Daoy (cell line): ENCODE measurements around the gene LGSN. TPM values are rescaled to one million over a fixed set of nuclear protein-coding genes. Genes with fewer than 3 reads are reported as not detected.
"Not testable (repeated sequence)": the region's sequence is repeated elsewhere in the genome, so short reads cannot be mapped to it uniquely, and the experiment has no call there.

ENCODE experiments used
- DNase-seq: peaks from one replicate; pipeline ENCODE4 v3.0.0-alpha.2; 2015; ENCODE audit warnings: low read depth
- total RNA-seq: library from RNA; depleted of rRNA; stranded (reverse); fragments of >200 nt; shearing (Covaris generic); gene quantifications from 2 replicates; pipeline ENCODE4 v1.2.3, GENCODE V29; 2014

Gene LGSN
- total RNA-seq, 1 experiment from 2014 or later, result 0.23 TPM

DNA sequence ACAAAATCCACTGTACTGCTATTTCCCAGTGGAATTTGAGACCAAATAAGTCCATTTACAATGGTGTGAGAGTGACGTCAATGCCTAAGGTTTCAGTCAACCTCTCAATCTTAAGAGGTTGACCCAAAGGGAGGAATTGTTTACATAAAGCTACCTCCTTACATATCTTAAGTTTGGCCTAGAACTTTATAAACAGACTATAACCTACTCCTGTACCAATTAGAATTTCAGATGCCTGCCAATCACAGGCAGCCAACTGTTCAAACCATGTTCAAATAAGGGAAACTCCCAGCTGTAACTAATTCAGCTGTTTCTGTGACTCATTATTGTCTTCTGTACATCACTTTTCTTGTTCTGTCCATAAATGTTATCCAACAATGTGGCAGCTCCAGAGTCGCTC, 14.5 kb downstream of the LGSN start:
- DNase-seq, result no peak

DNA sequence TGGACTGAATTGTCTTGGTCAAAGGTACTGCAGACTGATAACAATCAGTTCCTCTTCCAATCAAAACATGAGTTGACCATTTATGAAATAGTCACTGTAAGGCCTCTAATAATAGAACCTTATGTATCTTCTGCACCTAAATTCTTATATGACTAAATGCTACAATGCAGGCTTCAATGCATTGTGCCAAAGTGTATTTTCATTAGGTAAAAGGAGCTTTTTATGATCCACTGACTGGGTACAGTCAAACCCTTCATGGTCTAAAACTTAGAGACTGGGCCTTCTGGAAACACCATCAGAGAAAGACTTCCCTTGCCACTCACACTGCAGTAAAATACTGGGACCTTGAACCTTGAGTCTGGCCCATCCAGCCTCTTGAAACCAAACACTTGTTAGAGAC, 16.3 kb downstream of the LGSN start:
- DNase-seq, result no peak

DNA sequence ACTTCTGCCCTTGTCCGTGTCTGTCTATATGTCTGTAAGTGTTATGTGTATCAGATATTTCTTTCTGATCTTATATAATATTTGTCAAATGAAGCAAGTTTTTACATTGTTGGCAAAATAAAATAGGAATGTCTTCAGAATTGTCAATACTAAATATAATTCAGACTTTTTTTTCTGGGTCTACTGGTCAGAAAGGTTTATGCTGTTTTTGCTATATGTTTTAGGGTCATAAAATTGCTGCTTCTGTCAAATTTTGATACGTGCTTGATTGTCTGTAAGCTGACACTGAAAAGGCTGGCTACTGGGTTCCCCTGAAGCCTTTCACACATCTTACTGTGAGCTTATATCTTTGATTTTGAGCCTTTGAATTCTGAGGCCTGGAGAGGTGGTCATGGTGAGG, 20.1 kb downstream of the LGSN start:
- DNase-seq, result no peak

DNA sequence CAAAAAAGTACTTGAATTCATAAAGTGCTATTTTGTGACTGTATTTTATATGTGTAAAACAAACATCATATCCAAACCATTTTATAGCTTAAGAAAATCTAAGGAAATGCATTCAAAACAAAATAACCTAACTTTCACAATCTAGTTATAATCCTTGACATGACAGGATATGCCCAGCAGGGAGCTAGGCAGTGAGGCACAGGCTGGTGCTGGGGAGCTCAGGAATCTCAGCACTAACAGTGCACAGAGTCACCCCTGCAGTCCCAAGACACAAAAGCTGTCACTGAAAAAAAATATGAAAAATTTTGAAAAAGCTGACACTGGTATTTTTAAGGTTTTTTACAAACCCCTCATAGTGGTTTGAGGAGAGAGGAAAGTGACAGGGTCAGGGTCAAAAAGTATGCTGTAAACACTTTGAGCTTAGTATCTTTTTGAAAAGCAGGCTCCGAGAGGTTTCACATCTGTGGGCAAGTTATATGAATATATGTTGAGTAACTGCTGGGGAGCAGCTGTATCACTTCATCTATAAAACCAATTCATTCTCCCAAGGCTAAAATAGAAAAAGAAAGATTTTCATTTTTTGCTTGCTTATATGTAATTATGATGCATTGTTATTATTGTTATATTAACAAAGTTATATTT, 24.1 kb downstream of the LGSN start:
- DNase-seq, result no peak

DNA sequence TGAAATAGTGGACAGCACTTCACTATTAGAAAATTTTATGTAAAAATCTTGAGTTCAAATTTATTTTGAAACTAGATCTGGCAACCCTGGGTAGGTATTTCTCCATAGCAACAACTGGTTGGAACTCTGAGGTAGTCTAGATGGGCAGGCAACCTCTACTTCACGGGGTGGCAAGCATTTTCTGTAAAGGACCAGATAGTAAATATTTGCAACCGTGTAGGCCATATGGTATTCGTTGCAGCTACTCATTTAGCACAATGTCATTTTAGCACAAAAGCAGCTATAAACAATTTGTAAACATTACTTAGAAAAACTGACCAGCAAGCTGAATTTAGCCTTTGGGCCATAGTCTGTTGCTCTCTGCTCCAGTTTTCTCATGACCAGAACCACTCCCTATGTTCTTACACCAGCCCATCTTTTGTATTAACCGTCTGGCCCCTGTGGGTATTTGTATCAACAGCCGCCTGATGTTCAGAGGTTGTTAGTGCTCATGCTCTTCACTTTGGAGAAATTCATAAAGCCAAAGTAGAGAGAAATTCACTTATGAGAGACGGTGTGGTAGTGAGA, 29.2 kb downstream of the LGSN start:
- DNase-seq, result no peak

DNA sequence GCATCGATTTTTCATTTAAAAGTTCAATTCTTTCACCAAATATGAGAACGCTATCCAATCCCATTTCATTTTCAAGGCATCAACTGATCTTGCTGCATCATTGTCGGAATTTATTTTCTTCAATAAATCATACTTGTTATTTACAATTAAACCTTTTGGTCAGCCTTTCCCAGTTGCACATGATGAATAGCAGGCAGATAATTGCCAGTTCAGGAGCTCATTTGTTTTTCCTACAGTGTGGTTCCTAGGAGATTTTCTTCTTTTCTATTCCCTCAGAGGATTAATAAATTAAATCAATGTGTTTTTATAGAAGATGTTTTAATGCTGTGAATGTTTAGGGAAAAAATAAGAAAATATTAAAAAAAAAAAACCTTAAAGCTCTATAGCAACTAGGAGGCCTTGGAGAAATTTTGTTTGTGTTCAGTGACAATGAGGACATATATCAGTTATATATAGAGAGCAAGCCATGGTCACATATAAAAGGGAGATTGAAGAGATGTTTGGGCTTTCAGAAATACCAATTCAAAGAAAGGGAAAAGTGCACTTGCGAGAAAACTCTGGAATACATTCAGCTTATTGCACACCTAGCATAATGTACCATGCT, 30.4 kb downstream of the LGSN start:
- DNase-seq, result no peak

DNA sequence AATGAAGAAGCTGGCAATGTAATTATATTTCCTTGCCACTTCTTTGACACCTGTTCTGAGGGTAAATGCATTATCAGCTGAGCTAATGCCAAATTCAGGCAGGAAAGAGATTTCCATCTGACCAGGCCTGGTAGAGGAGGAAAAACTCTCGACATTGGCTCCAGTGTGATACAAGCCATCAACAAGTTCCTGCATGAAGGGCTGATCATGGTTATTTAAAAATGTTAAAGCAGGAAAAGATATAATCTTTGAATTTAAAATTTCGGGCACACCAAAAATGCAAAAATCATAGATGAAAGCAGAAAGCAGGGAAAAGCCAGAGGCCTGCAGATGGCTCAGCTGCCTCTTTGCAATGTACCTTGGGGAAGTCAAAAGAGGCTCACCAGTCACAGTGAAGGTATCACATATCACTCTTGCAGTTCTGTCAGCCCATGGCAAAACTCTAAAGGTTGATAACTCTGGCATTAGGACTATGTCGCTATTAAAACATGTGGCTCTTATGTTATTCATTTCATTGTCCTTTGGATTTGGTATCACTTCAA, 39.1 kb downstream of the LGSN start:
- DNase-seq, result no peak

DNA sequence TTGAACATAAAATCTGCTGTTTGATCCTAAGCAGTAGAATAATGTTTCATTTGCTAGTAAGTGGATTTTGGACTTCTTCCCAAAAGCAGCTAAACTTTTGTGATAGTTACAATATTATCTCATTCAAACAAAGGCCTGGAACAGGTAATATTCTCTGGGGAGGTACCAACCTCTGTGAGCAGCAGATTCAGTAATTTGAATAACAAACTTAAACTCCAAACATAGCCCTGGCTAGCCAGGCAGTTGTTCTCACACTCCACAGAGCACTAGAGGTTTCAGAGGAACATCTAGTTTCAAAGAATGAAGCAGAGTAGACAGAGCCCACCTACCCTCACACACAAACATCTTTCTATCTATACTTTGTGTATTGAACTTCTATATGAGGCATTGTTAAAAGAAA, 40.9 kb downstream of the LGSN start:
- no peak for DNase-seq

DNA sequence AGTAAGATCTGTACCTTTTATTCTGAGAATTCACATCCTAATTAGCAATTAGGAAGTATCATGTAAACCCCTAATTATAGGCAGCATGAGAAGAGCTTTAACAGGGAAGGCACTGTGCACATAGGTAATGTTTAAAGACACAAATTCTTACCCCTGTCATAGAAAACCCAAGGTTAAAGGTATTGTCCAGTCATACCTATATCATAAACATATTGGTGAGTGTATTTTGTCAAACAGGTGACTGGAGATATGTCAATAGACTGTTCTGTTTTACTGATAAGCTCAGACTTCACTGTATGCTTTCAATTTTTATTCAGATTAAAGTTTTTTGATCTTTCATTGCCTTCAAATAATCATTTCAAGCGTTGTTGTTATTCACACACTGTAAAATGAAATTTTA, 43.8 kb downstream of the LGSN start:
- no peak for DNase-seq

DNA sequence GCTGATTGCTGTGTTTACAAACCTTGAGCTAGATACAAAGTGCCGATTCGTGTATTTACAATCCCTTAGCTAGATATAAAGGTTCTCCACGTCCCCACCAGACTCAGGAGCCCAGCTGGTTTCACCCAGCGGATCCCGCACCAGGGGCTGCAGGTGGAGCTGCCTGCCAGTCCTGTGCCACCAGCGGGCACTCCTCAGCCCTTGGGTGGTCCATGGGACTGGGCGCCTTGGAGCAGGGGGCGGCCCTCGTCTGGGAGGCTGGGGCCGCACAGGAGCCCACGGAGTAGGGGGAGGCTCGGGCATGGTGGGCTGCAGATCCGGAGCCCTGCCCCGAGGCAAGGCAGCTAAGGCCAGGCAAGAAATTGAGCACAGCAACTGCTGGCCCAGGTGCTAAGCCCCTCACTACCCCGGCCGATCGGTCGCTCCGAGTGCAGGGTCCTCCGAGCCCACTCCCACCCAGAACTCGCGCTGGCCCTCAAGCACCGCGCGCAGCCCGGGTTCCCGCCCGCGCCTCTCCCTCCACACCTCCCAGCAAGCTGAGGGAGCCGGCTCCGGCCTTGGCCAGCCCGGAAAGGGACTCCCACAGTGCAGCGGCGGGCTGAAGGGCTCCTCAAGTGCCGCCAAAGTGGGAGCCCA, 44.9 kb downstream of the LGSN start:
- not testable (repeated sequence) for DNase-seq

DNA sequence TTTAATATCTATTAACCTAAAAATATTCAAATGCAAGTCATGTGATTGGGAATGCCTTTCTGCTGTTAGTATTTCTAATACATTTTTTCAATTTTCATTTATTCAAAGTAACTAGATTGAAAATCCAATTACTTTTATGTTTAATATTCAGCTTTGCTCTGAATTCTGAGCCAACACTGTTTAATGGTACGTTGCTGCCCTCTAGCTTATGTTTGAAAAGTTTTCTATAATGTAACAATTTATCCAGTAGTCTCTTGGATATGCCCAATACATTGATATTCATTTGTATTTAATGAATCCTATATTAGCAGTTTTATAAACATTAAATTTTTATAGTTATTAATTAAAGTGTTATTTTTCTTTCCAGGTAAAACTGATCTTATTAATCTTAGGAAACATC, 47.4 kb downstream of the LGSN start:
- DNase-seq, result peak; percentile 19

DNA sequence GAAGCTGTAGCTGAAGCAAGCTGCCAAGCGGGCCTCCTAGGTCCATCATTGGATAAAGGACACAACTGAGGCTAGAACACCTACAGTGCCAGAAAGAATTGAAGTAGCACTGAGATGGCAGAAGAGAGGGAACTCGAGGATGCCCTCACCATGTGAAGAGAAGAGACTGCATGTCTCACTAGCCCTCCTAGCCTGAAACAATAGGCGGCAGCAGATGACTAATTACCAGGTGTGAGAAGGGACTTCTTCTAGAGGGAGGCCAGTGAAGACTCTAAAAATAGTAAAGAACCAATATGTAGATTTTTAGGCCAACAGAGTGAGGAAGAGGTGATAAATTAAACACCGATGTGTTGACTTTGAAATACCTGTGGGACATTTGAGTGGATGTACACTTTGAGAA, 50.3 kb downstream of the LGSN start:
- no peak for DNase-seq

DNA sequence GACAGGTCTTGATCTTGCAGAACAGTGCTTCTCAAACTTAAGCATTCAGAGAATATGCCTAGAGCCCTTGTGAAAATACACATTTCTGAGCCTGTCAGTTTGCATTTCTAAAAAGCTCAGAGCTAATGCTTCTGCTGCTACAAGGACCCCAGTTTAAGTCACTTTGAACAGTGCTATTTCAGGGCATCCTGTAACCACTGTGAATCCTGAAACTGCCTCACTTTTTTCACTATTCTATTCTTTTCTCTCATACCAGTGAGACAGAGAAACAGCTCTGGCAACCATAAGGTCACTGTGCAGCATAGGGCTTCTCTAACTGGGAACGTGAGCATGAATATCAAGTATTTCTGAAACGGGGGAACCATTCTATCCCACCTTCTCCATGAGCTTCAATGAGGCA, 51.2 kb downstream of the LGSN start:
- no peak for DNase-seq

DNA sequence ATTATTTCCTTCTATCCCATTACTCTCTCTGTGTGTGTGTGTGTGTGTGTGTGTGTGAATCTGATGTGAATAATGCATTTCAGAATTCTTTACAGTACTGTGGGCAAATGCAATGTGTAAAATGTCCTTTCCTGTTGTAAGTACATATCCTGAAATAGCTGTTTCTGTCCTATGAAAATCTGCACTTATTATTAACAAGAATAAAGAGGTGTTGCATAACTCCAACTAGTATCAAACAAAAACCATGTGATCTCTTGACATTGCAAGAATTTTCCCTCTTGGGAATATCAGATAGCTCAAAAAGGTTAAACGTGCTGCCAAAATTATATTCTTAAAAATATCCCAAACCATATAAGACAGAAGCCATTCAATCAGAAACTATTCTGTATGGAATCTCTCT, 52.0 kb downstream of the LGSN start:
- DNase-seq, result no peak

DNA sequence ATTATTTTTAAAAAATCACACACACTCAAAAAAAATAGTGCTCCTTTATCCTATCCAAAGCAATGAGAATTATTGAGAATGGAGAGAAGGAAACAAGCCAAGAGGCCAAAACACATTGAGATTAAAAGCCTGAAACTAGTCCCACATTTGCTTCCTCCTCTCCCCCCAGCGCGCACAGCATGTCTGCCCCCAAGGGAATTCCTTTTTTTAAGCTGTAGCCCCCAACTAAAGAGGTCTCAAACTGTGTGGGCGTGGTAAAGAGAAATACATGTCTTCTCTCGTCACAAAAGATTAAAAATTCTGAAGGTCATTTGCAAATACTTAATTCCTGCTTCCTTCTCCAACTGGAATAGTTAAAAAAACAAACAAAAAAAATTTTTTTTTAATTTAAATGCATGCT, 52.7 kb downstream of the LGSN start:
- no peak for DNase-seq

DNA sequence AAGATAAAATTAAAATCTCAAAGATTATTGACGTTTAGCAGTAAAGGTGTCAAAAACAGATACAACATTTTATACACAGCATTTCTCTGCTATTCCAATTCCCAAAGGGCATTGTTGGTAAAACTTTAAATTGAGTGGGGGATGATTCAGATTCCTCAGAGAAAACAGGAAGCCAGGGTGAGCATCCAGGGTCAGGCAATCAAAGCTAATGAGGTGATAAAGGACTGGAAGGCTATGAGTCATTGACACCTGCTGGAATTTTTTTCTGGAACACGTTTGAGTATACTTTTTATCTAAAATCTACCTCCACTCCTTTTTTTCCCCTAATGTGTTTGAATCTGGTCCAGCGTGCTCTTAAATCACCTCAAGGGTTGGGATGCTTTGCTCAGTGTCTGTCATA, 56.3 kb downstream of the LGSN start:
- DNase-seq, result no peak

DNA sequence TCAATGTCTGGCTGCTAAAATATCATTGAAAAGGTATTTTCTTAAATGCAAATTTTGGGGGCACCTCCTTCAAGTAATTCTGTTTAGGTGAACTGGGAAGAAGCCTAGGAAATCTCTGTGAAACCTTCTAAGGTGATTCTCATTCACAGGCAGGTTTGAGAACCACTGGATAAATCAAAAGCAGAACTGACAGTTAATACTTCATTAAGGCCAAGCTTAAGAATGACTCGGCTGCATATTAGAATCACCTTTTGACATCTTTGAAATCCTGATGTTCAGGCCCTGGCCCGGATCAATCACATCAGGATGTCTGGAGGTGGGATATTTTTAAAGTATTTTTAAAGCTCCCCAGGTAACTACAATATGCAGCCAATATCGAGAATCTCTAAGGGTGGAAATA, 58.0 kb downstream of the LGSN start:
- no peak for DNase-seq

DNA sequence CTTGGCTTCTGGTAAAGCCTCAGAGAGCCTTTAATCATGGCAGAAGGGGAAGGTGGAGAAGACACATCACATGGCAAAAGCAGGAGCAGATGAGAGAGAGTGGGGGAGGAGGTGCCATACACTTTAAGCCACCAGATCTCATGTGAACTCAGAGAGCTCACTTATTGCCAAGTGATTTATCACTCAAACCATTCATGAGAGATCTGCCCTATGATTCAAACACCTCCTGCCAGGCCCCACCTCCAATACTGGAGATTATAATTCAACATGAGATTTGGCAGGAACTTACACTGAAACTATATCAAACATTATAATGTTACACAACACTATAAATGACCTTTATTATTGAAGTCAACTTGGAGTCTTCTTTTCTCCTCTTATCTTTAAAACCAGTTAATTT, 60.6 kb downstream of the LGSN start:
- DNase-seq, result no peak

DNA sequence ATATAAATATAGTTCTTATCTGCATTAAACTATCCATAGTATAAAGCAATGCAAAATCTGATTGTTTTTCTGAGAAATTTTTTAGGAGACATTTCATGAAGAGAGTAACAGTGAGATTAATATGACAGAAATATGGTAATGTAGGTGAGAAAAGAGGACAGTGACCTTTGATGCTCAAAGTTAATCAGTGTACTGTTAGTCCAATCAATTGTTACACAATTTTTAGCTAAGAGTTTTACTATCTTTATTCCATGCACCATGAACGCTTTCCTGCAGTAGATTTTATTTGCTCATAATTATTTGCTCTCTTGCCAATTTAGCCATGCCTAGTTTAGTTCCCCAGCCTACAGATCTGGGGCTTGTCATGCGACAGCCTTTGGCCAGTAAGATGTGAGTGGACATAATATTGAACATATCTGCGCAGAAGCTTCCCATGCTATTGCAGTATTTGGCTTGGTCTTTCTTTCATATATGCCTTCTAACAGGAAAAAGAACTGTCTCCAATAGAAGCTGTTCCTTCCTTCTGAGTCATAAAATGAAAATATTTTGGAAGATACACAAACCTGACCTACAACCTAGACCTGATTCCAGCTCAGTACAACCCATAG, 69.8 kb downstream of the LGSN start:
- no peak for DNase-seq

DNA sequence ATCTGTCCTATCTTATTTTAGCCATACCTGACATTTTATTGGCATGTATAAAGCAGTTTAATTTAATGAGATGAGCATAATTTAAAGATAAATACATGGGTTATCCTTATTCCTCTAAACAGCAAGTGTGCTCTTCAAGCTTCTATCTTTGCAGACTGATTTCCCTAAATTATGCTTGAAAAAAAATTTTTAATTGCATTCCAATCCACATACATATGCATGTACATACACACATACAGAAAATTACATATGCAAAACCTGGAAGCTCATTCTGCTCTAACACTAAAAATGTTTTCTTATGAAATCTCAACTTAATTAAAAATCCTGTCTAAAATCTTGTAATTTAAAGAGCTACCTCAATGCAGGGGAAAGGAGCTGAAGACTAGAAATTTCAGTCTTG, 73.2 kb downstream of the LGSN start:
- no peak for DNase-seq

DNA sequence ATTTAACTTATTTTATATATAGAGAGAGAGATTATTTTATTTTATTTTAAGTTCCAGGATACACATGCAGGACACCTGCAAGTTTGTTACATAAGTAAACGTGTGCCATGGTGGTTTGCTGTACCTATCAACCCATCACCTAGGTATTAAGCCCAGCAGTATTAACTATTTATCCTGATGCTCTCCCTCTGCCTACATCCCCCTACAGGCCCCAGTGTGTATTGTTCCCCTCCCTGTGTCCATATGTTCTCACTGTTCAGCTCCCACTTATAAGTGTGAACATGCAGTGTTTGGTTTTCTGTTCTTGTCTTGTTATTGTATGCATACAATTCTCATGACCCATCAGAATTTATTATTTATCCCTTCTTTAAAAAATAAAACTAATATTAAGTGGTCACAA, 73.9 kb downstream of the LGSN start:
- DNase-seq, result no peak

DNA sequence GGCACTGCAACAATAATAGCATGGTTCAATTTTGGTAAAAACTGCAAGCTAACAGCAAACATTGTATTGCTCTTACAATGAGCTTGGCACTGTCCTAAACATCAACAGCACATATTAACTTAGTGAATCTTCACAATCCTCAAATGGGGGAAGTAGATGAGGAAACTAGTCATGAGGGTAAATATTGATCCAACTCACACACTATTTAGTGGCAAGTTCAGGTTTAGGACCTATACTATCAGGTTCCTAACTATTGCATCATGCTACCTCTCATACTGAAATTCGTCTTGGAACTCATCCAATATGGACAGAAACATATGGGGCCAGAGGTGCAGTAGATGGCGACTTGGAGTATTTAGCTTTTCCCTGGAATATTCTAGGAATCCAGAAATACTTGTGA, 74.4 kb downstream of the LGSN start:
- DNase-seq, result no peak

DNA sequence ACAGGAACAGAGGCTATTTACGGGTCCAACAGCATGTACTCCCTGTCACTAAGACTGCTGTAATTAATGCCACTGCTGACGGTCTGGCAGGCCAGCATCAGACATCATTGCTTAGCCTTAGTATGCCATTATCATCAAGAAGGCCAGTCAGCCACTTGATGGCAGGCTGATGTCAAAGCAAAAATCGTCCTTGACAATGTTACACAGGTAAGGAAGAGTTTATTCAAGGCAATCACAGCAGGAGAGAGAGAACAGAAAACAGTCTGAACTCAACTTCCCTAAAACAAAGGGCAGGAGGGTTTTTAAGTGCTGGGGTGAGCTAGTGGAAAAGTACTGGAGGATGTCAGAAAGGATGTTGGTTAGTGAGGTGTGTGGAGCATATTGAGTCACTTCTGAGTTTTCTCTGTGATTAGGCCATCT, 83.4 kb downstream of the LGSN start:
- DNase-seq, result no peak
